Measurements from ENCODE around the gene PSMC2.

PSMC2 gene

DNA sequence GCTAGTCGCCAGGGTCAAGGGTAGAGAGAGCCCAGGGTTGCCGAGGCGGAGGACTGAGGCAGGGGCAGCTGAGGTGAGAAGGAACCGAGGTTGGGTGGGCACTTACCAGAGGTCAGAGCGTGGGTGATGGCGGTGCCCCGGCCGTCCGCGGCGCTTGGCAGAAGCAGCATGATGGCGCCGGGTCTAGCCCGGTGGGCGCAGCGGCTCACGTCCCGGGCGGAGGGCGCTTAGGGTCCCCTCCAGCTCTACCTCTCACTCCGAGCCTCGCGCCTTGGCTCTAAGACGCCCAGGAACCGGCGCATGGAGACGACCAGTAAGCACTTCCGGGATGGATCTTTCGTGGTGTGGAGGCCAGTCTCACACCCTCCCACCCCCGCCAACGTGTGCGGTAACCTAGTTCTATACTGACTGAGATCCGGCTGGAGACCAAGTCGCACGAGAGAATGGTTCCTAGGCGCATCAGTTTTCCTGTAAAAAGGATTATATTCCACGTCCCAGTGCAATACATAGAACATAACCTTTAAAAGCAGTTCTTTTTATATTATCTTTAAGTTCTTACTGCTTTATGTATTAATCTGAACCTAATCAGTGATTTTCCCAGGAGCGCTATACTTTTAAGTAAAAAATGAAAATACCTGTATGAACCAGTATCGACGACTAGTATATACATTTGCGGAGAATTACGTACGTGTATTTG, 2.8 kb upstream of the PSMC2 start, which contains the start of gene DNAJC2:
Gene DNAJC2, minus strand, starts transcription at position 315 of the 697 bp plus-strand sequence. Its CDS starts 145 bp downstream, at position 170.
- Mint-ChIP-seq H3K27me3 (no peaks in the 10 kb centered on the region), H3K4me1 (peaks cover 57% of the 10 kb centered on the region), H3K36me3 (peaks cover 30% of the 10 kb centered on the region), H3K9me3 (no peaks in the 10 kb centered on the region), H3K4me3 (peak within 1 kb of the TSS; percentile 97), H3K27ac (peak within 1 kb of the TSS; percentile 96)
- peak; percentile 90 for DNase-seq
- CTCF ChIA-PET, result no interaction called here

DNA sequence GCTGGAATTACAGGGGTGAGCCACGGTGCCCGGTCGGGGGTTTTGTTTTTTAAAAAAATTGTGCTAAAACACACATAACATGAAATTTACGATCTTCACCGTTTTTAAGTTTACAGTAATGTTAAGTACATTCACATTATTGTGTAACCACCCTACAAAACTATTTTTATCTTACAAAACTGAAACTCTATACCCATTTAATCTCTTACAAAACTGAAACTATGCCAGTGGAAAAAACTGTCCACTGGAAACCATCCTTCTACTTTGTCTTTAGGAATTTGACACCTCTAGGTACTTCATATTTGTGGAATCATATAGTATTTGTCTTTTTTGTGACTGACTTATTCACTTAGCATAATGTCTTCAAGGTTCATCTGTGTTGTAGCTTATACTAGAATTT, 1.0 kb upstream of the PSMC2 start:
- Mint-ChIP-seq H3K36me3 (peaks cover 24% of the 10 kb centered on the region), H3K27me3 (no peaks in the 10 kb centered on the region), H3K27ac (no peak overlapping the region), H3K9me3 (no peaks in the 10 kb centered on the region), H3K4me1 (peaks cover 61% of the 10 kb centered on the region), H3K4me3 (no peak overlapping the region)
- DNase-seq, result no peak
- CTCF ChIA-PET, result no interaction called here

DNA sequence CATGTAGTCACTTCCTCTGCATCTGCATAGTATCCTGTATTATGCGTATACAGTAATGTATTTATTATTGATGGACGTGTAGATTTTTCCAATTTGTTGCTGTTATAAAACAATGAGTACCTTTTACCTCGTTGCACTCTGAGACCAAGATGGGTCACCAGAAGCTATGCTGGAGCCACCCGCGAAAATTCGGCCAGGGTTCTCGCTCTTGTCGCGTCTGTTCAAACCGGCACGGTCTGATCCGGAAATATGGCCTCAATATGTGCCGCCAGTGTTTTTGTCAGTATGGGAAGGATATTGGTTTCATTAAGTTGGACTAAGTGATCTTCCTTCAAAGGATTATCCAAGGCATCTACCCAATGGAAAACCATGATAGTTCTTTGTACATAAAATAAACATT, 1.0 kb downstream of the PSMC2 start:
- peak overlapping the region; percentile 98 for H3K27ac Mint-ChIP-seq
- no peaks in the 10 kb centered on the region for H3K27me3 Mint-ChIP-seq
- DNase-seq, result peak; percentile 34
- H3K4me3 Mint-ChIP-seq, result peak overlapping the region; percentile 99
- H3K9me3 Mint-ChIP-seq, result no peaks in the 10 kb centered on the region
- H3K36me3 Mint-ChIP-seq, result peaks cover 30% of the 10 kb centered on the region
- CTCF ChIA-PET, result interaction anchor here (1.2 kb wide), 1 partner anchor 50 kb away, joined by 4 read pairs; no protein-coding TSS in a partner anchor
- H3K4me1 Mint-ChIP-seq, result peaks cover 59% of the 10 kb centered on the region

DNA sequence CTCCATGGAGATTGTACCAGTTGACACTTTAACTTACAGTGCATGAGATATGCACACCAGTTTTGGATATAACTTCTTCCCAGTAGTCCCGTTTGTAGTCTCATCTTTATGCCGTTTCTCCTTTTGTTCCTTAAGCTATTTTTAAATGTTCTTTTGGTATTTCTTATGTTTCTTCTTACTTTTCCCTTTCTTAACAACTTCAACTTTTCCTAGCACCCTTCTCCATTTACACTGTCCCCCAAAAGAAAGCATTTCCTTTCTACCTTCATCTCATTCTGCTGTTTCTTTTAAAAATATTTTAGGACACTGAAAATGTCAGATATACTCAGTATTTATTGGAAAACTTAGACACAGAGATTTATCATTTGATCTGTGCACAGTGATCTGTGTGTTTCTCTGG, 1.5 kb downstream of the PSMC2 start:
- peaks cover 56% of the 10 kb centered on the region for H3K4me1 Mint-ChIP-seq
- H3K4me3 Mint-ChIP-seq, result peak overlapping the region; percentile 99
- H3K36me3 Mint-ChIP-seq, result peaks cover 28% of the 10 kb centered on the region
- no peak for DNase-seq
- CTCF ChIA-PET, result no interaction called here
- H3K9me3 Mint-ChIP-seq, result no peaks in the 10 kb centered on the region
- H3K27ac Mint-ChIP-seq, result peak overlapping the region; percentile 24
- H3K27me3 Mint-ChIP-seq, result no peaks in the 10 kb centered on the region

DNA sequence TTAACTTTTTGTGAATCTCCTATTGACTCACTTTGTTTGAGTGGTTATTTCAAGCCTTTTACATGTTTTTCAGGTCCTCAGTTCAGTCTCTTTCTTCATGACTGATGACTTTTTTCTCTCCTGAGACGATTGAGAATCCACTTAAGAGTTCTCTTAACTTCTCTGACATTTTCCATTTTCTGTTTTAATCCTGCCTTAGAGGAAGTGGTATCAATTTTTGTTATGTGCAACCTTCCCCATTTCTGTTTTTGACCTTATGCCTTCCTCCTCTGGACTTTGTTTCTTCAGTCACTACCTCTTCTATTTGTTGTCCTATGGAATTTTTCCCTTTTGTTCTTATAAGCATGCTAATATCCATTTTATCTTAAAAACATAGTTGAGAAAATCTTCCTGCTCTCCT, 2.4 kb downstream of the PSMC2 start:
- CTCF ChIA-PET, result no interaction called here
- Mint-ChIP-seq H3K27ac (peak overlapping the region; percentile 85), H3K36me3 (peaks cover 29% of the 10 kb centered on the region), H3K4me3 (peak overlapping the region; percentile 99), H3K9me3 (no peaks in the 10 kb centered on the region), H3K27me3 (no peaks in the 10 kb centered on the region), H3K4me1 (peaks cover 54% of the 10 kb centered on the region)
- DNase-seq, result no peak

DNA sequence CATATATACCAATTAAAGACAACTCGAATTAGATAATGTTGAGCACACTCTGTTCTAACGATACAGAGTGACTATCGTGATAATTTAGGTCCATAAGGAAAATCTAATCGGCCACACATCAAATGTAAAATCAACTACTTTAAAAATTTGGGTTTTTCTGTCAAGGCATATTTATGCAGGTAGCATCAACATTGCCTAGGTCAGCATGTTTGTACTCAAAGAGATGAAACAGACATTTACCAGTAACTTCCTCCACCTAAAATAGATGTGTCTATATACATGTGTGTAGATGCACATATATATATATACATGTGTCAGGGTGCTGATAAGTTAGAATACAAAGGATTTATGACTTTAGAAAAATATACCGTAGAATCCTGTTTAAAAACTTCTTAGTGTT, 22.0 kb downstream of the PSMC2 start:
- CTCF ChIA-PET, result no interaction called here
- Mint-ChIP-seq H3K36me3 (peaks cover 37% of the 10 kb centered on the region), H3K4me1 (no peaks in the 10 kb centered on the region), H3K27ac (no peak overlapping the region), H3K27me3 (no peaks in the 10 kb centered on the region), H3K9me3 (no peaks in the 10 kb centered on the region), H3K4me3 (no peak overlapping the region)
- DNase-seq, result no peak

DNA sequence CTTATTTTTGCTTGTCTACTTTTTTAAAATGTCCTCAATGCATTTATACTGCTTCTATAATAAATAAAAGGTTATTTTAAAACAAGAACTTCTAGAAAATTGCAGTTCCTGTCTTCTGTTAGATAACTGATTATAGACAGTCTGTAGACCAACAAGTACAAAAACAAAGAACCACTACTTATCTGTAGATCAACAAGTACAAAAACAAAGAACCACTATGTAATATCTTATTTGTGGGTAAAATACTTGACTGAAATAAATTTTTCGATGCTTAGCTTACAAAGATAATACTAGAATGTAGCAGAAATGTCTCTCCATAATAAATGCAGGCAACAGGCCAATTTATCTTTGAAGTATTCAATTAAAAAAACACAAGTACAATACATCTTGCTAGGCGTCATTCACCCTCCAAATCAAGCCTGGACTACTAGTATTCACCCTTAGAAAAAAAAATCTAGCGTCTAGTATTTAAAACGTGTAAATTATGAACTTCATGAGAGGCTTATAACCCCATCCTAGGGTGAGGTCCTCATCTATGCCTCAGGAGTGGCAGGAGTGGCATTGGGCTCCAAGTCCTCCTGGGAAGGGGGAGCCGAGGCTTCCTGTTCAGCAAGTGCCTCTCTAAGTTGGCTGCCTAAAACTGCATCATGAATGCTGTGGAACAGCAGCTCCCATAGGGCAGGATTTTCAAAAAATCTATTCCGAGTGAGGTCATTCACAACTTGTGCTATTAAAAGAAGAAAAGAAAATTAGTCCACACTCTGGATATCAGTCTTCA, 26.6 kb downstream of the PSMC2 start:
- Mint-ChIP-seq H3K27ac (no peak overlapping the region), H3K4me1 (no peaks in the 10 kb centered on the region), H3K36me3 (peaks cover 6% of the 10 kb centered on the region), H3K9me3 (no peaks in the 10 kb centered on the region), H3K4me3 (no peak overlapping the region), H3K27me3 (peaks cover 3% of the 10 kb centered on the region)
- CTCF ChIA-PET, result interaction anchor here (0.7 kb wide), 1 partner anchor 9 kb away, joined by 3 read pairs; no protein-coding TSS in a partner anchor
- no peak for DNase-seq

DNA sequence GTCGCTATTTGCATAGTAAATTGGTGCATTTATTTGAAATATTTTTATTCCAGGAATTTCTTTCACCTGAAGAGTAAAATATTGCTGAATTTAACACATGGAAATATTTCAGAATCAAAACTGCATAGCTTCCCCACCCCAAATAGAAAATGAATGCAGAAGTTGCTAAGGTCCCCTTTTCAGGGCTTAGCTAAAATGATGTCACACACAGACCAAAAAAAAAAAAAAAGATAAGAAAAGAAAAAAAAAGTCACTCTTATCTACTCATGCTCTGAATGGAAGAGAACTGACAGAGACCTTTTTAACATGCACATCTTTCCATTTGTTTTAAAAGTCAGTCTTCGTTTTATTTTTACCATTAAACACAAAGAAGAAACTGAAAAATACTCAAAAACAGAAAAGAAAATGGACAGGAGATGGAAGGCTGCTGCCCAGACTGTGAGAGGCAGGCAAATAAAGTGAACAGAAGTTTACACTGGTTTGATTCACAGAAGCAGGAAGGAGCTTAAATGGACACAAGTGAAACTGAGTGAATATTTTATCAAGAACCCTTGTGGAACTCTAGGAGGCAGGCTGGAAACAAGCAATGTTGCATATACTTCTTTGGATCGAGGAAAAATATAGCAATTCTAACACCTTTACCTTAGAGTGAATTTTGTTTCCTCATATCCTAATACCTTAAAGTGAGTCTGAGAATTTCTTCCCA, 32.0 kb downstream of the PSMC2 start:
- peaks cover 3% of the 10 kb centered on the region for H3K27me3 Mint-ChIP-seq
- H3K4me3 Mint-ChIP-seq, result no peak overlapping the region
- H3K9me3 Mint-ChIP-seq, result no peaks in the 10 kb centered on the region
- H3K4me1 Mint-ChIP-seq, result no peaks in the 10 kb centered on the region
- no peaks in the 10 kb centered on the region for H3K36me3 Mint-ChIP-seq
- H3K27ac Mint-ChIP-seq, result no peak overlapping the region
- CTCF ChIA-PET, result no interaction called here
- no peak for DNase-seq

DNA sequence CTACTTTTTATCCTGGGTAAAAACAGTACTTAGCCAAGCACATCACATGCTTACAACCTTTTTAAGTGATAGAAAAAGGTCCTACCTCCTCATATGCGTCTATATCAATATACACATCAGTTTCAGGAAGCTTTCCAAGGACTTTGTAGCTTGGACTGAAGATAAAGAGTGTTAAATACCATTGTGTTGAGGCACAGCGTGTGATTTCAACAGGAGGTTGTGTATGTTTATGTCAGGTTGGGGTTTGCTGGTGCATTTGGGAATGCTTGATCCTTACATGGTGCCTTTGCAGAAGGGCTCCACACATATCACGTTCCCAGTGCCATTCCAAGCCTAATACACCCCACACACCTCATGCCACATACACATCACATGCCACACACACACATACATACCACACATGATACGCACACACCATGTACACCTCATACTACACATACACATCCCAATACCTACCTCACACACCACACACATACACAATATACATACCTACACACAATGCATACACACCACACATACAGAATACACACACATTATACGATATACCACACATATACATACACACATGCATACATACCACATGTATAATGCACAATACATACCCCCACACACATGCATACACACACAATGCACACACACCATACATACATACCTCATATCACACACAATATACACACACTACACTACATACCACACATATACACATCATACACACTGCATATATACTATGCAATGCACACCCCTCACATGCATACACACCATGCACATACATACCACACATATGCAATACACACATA, 33.1 kb downstream of the PSMC2 start:
- Mint-ChIP-seq H3K4me3 (no peak overlapping the region), H3K36me3 (no peaks in the 10 kb centered on the region), H3K9me3 (no peaks in the 10 kb centered on the region), H3K4me1 (no peaks in the 10 kb centered on the region), H3K27me3 (peaks cover 3% of the 10 kb centered on the region), H3K27ac (no peak overlapping the region)
- no peak for DNase-seq
- CTCF ChIA-PET, result no interaction called here

DNA sequence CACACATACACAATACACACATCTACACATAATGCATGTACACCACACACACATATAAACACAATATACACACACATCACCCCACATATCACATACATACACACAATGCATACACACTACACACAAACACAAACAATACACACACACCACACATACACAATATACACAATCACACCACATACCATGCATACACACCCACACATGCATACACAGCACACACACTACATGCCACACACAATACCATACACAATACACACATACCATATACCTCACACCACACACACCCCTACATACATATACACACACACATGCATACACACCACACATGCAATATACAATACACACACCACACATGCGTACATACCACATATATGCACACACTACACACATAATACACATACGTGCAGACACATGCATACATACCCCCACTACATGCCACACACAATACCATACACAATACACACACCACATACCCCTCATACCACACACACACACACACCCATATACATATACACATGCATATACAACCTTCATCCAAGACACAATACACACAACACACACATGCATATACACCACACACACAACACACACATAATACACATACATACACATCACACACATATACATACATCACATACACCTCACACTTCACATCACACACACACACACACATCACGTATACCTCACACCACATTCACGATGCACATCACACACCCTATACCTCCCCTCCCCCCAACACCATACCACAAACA, 34.0 kb downstream of the PSMC2 start:
- DNase-seq, result no peak
- H3K4me1 Mint-ChIP-seq, result no peaks in the 10 kb centered on the region
- CTCF ChIA-PET, result no interaction called here
- H3K4me3 Mint-ChIP-seq, result no peak overlapping the region
- H3K27me3 Mint-ChIP-seq, result peaks cover 3% of the 10 kb centered on the region
- H3K9me3 Mint-ChIP-seq, result no peaks in the 10 kb centered on the region
- no peaks in the 10 kb centered on the region for H3K36me3 Mint-ChIP-seq
- no peak overlapping the region for H3K27ac Mint-ChIP-seq

DNA sequence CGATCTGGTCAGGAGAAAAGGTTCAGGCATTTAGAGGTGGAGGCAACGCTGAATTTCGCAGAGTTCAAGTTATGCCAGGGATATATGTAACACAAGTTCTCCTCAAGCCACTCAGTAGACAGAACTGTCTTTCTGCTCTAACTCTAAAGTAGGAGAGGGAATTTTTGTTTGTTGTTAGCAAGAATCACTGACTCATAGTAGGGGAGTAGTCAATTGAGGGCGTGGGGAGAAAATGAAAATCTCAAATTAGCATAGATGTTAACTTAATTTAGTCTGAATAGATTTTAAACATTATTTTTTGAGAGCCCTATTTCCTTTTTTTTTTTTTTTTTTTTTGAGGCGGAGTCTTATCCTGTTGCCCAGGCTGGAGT, 34.6 kb downstream of the PSMC2 start:
- CTCF ChIA-PET, result no interaction called here
- DNase-seq, result no peak
- H3K4me3 Mint-ChIP-seq, result no peak overlapping the region
- no peak overlapping the region for H3K27ac Mint-ChIP-seq
- no peaks in the 10 kb centered on the region for H3K36me3 Mint-ChIP-seq
- no peaks in the 10 kb centered on the region for H3K9me3 Mint-ChIP-seq
- peaks cover 3% of the 10 kb centered on the region for H3K27me3 Mint-ChIP-seq
- no peaks in the 10 kb centered on the region for H3K4me1 Mint-ChIP-seq

DNA sequence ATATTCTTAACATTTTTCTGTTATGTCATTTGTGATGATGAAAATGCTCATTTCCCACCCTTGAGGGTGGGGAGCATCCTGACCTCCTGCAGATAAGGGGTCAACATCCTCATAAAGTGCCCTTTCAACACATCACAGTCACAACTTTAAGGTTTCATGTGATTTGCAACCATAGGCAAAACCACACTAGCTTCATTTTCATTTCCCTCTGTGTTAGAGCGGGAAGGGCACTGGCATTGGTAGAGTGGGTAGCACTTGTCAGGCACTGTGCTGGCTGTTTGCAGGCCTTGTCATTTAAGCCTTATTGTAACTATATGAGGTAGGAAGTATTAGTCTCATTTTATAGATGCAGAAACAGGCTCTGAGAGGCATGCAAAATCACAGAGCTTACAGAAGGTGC, 39.8 kb downstream of the PSMC2 start:
- Mint-ChIP-seq H3K36me3 (no peaks in the 10 kb centered on the region), H3K4me1 (no peaks in the 10 kb centered on the region), H3K4me3 (no peak overlapping the region), H3K27ac (no peak overlapping the region), H3K9me3 (no peaks in the 10 kb centered on the region), H3K27me3 (peaks cover 9% of the 10 kb centered on the region)
- no peak for DNase-seq
- CTCF ChIA-PET, result no interaction called here

DNA sequence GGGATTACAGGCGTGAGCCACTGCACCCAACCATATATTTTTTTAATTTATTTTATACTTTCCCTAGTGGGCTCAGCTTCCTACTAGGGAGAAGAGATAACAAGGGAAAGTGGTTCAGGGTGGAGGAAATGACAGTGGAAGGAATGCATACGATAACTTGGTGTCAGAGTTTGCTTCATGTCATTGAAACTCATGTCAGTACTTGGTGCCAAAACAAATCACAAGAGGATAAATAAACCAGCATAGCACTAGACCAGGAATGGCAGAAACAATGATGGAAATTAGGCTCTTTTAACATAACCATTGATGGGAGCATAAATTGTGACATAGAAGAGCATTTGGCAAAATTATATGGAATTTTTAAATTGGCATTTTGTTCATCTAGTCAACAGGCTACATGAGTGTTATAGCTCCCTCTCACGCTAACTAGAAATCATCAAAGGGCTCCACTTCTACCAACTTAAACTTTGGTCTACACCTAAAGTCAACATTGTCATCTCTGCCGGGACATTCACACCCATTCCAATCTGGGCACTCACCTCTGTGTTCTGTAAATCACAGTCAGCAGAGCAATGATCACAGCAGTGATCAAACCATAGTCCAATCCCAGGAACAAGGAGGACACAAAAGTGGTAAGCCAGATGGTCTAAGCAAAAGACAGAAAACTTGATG, 41.2 kb downstream of the PSMC2 start:
- H3K4me1 Mint-ChIP-seq, result no peaks in the 10 kb centered on the region
- peaks cover 9% of the 10 kb centered on the region for H3K27me3 Mint-ChIP-seq
- H3K27ac Mint-ChIP-seq, result no peak overlapping the region
- no peak overlapping the region for H3K4me3 Mint-ChIP-seq
- CTCF ChIA-PET, result no interaction called here
- H3K9me3 Mint-ChIP-seq, result no peaks in the 10 kb centered on the region
- DNase-seq, result no peak
- H3K36me3 Mint-ChIP-seq, result no peaks in the 10 kb centered on the region

Data from activated naive CD4-positive, alpha-beta T cell treated with anti-CD3 and anti-CD28 coated beads, Interleukin-2, amount 10 ng/mL, durations not matched to agents 7 days and 5 days (primary cell).